ENCODE measurements around the gene PIEZO1. TPM values are rescaled to one million over a fixed set of nuclear protein-coding genes. Genes with fewer than 3 reads are reported as not detected.
"Not testable (repeated sequence)": the region's sequence is repeated elsewhere in the genome, so short reads cannot be mapped to it uniquely, and the experiment has no call there.

PIEZO1 gene
- total RNA-seq, 1 experiment from 2014 or later: 181 TPM

DNA sequence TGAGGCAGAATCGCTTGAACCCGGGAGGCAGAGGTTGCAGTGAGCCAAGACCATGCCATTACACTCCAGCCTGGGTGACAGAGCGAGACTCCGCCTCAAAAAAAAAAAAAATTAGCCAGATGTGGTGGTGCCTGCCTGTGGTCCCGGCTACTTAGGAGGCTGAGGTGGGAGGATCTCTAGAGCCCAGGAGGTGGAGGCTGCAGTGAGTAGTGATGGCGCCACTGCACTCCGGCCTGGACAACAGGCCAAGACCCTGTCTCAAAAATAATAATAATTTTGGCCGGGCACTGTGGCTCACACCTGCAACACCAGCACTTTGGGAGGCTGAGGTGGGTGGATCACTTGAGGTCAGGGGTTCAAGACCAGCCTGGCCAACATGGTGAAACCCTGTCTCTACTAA lies 3.7 kb upstream of the PIEZO1 start:
- H3K27ac ChIP-seq; H3K4me3 ChIP-seq; H3K27me3 ChIP-seq (replicated peaks); H3K9me3 ChIP-seq (replicated peaks); DNase-seq (ENCODE audit: low read depth in 1 of 2, low spot score in 2 of 2): not testable (repeated sequence)
- H3K36me3 ChIP-seq: peaks cover 15% of the 10 kb centered on the region
- H3K4me1 ChIP-seq (replicated peaks): peaks cover 57% of the 10 kb centered on the region

DNA sequence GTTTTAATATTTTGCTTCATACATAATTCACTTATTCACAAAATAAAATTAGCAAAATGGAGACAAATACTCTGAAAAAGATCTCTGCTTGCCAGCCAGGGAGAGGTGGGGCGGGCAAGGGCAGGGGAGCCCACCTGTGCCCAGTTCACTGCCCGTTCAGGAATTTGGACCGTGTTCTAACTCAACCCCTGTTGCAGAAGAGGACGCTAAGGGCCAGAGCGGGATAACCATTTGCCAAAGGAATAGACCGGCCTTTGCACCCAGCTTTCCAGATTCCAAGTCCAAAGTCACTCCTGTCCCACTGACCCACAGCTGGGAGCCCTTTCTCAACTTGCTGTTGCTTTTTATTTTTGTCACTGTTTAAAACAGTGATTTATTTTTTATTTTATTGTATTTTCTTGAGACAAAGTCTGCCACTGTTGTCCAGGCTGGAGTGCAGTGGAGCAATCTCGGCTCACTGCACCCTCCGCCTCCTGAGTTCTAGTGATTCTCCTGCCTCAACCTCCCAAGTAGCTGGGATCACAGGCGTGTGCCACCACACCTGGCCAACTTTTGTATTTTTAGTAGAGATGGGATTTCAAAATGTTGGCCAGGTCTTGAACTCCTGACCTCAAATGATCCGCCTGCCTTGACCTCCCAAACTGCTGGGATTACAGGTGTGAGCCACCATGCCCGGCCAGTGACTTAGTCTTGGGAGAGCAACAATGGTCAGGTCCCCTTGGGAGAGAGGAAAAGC lies 2.7 kb upstream of the PIEZO1 start:
- H3K27me3 ChIP-seq (replicated peaks): no peaks in the 10 kb centered on the region
- H3K4me1 ChIP-seq (replicated peaks): peaks cover 58% of the 10 kb centered on the region
- no peak for DNase-seq (ENCODE audit: low read depth in 1 of 2, low spot score in 2 of 2)

GRCh38 chr16:88784856-88785105 lies 239 bp downstream of the PIEZO1 start:
- Histone ChIP-seq H3K36me3 (peaks cover 49% of the 10 kb centered on the region), H3K4me3 (peak overlapping the region; percentile 99), H3K9me3 (replicated peaks) (no peaks in the 10 kb centered on the region), H3K27ac (peak overlapping the region; percentile 99), H3K4me1 (replicated peaks) (peaks cover 60% of the 10 kb centered on the region), H3K27me3 (replicated peaks) (no peaks in the 10 kb centered on the region)
- no peak for DNase-seq (ENCODE audit: low read depth in 1 of 2, low spot score in 2 of 2)

More for the DNA sequence above, 2.7 kb upstream of the PIEZO1 start:
- Histone ChIP-seq H3K36me3 (peaks cover 20% of the 10 kb centered on the region), H3K9me3 (replicated peaks) (no peaks in the 10 kb centered on the region), H3K27ac (no peak overlapping the region), H3K4me3 (no peak overlapping the region)

DNA sequence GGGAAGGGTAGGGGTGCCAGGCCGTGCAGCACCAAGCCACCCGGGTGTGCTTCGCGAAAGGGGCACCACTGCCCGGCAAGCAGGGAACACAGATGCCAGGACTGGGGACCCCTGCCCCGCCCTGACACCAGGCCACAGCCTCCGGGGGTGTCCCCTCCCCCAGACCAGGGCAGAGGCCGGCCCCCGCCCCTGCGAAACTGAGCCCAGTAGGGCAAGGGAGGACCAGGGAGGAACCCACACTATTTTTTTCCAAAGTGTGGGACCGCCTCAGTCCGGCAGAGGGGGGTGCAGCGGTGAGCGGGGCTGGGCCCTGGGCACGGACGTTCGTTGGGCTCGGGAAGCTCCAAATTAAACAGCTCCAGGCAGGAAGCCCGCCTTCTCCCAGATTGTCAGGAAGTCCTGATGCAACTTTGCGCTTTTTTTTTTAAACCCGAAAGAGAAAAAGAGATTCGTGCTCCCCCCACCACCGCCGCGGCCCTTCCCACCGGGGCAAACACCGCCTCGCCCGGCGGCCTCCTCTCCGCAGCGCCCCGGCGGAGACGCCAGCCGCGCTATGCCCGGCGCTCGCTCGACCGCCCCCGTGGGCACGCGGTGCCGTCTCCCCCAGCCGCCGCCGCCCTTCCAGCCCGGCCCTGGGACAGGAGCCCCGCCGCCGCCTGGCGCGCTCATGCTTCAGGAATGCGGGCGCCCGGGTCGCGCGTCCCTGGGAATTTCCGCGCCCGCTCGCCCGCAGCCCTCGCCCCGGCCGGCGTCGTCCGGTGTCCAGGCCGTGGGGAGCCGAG lies 755 bp downstream of the PIEZO1 start:
- DNase-seq (ENCODE audit: low read depth in 1 of 2, low spot score in 2 of 2): peak; percentile 82 to 83

DNA sequence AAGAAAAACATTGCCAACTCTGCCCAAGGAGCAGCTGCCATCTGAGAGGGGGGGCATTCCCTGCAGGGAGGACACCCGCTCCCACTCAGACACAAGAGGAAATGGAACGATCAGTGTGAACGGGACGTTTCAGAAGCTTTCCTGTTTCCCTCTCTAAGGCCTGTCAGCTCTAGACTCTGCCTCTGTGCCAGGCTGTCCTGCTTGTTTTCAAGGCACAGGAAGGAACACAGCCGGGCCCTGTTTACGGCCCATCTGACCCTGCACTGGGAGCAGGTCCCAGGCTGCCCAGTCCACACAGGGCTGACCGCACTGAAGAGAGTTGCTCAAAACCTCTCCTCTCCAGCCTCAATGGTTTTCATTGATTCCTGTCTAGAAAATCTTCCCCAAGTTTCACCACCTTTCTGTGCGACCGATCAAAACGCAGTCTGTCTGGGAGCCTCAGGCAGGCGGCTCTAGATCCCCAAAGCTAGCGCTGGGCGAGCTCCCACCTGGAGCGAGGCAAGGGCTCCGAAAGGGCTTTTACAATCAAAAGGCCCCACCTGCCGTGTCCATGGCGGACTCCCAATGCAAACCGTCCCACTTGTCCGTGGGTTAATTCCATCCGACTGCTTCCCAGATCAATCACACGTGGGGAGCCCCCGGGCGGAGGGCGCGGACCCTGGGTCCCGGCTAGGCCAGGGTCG lies 1.5 kb downstream of the PIEZO1 start:
- peaks cover 59% of the 10 kb centered on the region for H3K36me3 ChIP-seq
- no peaks in the 10 kb centered on the region for H3K27me3 ChIP-seq (replicated peaks)
- DNase-seq (ENCODE audit: low read depth in 1 of 2, low spot score in 2 of 2): no peak
- peak overlapping the region; percentile 99 for H3K27ac ChIP-seq
- H3K4me3 ChIP-seq: peak overlapping the region; percentile 99
- no peaks in the 10 kb centered on the region for H3K9me3 ChIP-seq (replicated peaks)
- H3K4me1 ChIP-seq (replicated peaks): peaks cover 54% of the 10 kb centered on the region

More for the DNA sequence above, 755 bp downstream of the PIEZO1 start:
- H3K27me3 ChIP-seq (replicated peaks): no peaks in the 10 kb centered on the region
- peak overlapping the region; percentile 99 for H3K4me3 ChIP-seq
- peaks cover 54% of the 10 kb centered on the region for H3K36me3 ChIP-seq
- H3K4me1 ChIP-seq (replicated peaks): peaks cover 59% of the 10 kb centered on the region
- H3K27ac ChIP-seq: peak overlapping the region; percentile 99
- H3K9me3 ChIP-seq (replicated peaks): no peaks in the 10 kb centered on the region

DNA sequence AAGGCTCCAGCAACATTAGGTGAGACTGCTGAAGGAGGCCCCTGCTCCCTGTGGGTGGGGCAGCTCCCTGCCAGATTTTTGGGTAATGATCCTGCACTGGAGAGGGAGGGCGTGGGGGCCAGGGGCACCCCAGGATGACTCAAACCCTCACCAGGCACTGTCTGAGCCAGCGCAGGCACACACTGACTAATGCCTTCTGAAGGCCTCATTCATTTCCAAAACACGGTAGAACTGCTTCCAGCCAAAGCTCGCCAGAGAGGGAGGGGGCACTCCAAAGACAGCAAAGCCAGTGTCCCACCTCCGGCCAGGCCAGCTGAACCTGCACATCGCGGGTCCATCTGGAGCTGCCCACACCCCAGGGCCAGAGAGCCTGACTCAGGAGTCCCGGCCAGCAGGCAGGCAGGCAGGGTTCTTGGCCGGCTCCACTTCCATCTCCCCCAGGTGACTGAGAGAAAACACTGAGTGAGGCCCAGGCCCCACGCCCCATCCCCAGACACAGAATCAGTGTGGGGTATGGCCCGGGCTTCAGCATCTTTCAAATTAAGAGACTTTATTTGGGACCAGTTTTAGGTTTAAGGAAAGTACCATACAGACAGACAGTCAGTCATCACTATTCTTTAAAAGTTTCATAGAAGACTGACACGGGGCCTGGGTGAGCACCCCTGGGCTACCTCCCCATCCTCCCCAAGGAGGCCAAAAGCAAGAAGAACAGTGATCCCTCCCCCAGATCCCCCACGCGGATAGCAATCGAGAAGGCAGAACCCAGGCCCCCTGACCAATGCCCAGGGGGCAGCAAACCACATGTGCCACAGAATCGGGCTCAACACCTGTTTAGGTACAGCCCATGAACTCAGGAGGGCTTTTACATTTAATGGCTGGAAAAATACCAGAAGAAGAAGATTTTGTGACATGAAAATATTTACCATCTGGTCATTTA lies 2.3 kb downstream of the PIEZO1 start:
- Histone ChIP-seq H3K27me3 (replicated peaks) (no peaks in the 10 kb centered on the region), H3K4me3 (peak overlapping the region; percentile 99), H3K36me3 (peaks cover 64% of the 10 kb centered on the region), H3K9me3 (replicated peaks) (no peaks in the 10 kb centered on the region), H3K4me1 (replicated peaks) (peaks cover 54% of the 10 kb centered on the region), H3K27ac (no peak overlapping the region)
- peak; percentile 65 to 79 for DNase-seq (ENCODE audit: low read depth in 1 of 2, low spot score in 2 of 2)

GRCh38 chr16:88781140-88782077 lies 3.6 kb downstream of the PIEZO1 start:
- H3K9me3 ChIP-seq (replicated peaks): no peaks in the 10 kb centered on the region
- H3K27me3 ChIP-seq (replicated peaks): no peaks in the 10 kb centered on the region
- peaks cover 54% of the 10 kb centered on the region for H3K4me1 ChIP-seq (replicated peaks)
- no peak overlapping the region for H3K4me3 ChIP-seq
- DNase-seq (ENCODE audit: low read depth in 1 of 2, low spot score in 2 of 2): no peak
- peak overlapping the region; percentile 35; the same call in 1 of the 2 replicates for H3K27ac ChIP-seq
- H3K36me3 ChIP-seq: peaks cover 73% of the 10 kb centered on the region

DNA sequence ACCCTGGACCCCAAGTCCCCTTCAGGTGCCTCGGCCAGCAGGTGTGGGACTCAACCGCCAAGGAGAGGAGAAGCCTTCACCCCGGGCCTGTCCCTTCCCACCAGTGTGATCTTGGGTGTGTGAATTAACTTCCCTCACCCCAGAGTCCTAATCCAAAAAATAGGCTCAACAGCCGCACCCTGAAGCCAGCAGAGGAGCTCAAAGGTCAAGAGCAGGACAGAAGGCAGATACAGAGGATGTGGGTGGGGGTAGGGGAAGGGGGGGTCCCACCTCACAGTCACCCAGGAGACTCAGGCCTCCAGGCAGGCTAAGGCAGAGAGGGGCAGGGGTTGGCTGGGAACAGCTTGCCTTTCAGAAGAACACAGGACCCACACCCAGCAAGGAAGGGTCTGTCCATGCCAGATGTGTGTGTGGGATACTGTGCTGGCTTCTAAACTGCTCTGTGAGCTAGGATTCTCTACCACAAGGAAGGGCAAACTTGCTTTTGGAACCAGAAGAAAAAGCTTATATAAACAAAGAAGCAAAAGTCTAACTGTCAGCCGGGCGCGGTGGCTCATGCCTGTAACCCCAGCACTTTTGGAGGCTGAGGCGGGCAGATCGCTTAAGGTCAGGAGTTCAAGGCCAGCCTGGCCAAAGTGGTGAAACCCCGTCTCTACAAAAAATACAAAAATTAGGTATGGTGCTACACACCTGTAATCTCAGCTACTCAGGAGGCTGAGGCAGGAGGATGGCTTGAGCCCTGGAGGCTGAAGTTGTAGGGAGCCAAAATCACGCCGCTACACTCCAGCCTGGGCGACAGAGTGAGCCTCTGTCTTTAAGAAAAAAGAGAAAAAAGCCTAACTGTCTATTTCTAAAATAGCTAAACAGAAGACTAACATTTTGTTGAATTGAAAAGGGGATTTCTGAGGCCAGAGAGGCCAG lies 4.6 kb downstream of the PIEZO1 start:
- no peak overlapping the region for H3K4me3 ChIP-seq
- no peak for DNase-seq (ENCODE audit: low read depth in 1 of 2, low spot score in 2 of 2)
- no peaks in the 10 kb centered on the region for H3K9me3 ChIP-seq (replicated peaks)
- peaks cover 82% of the 10 kb centered on the region for H3K36me3 ChIP-seq
- no peaks in the 10 kb centered on the region for H3K27me3 ChIP-seq (replicated peaks)
- peaks cover 50% of the 10 kb centered on the region for H3K4me1 ChIP-seq (replicated peaks)
- H3K27ac ChIP-seq: peak overlapping the region; percentile 36

DNA sequence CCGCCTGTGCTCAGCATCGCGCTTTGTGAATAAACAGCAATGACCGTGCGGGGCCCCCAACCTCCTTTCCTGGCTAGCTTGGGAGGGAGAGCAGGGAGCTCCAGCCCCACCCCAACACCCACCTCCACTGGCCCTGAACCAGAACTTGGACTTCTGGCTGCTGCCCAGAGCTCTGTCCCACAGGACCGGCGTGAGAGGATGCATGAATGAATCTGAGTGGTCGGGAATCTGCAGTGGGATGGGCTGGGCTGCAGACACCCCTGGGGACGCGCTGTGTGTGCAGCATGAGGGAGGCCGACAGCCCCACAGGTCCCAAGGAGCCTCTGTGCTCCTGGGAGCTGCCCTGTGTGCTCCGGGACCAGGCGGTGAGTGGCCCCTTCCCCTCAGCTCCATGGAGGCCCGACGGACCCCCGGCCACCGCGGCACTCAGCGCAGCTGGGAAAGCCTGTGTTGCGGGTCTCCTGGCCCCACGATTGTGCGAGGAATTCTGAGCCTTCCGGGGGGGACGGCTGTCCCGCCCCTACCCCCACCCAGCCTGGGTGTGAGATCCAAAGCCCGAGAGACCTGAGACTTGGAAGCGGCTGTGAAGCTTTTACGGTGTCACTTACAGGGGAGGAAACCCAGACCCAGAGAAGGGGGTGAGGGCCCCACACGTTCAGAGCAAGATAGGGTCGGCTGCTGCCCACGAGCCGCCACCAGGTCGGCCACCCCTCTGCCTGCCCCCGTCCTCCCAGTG lies 5.4 kb downstream of the PIEZO1 start:
- no peak for DNase-seq (ENCODE audit: low read depth in 1 of 2, low spot score in 2 of 2)
- no peaks in the 10 kb centered on the region for H3K27me3 ChIP-seq (replicated peaks)
- H3K4me1 ChIP-seq (replicated peaks): peaks cover 56% of the 10 kb centered on the region
- no peaks in the 10 kb centered on the region for H3K9me3 ChIP-seq (replicated peaks)
- H3K36me3 ChIP-seq: peaks cover 84% of the 10 kb centered on the region
- peak overlapping the region; percentile 36; the same call in 1 of the 2 replicates for H3K27ac ChIP-seq
- no peak overlapping the region for H3K4me3 ChIP-seq

DNA sequence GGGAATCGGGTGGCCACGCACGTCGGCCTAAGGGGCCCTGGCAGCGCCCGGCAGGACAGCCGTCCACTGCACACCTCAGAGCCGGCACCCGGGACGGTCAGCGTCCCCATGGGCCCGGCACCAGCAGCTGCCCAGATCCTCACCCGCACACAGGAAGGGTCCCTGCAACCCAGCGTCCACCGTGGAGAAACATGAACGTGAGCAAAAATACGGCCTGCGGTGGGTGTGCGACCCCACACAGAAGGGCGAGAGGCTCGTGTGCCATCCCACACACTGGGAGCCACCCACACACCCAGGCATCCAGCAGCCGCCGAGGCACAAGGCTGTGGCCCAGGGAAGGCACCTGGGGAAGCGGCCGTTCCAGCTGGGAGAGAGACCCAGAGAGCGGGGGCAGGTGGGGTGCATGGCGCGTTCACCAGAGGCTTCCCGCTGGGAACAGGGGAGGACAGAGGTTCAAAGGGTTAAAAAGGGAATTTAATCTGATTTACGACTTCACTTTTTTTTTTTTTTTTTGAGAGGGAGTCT lies 6.4 kb downstream of the PIEZO1 start:
- Histone ChIP-seq H3K4me3 (no peak overlapping the region), H3K27me3 (replicated peaks) (no peaks in the 10 kb centered on the region), H3K36me3 (peaks cover 76% of the 10 kb centered on the region), H3K27ac (no peak overlapping the region), H3K4me1 (replicated peaks) (peaks cover 61% of the 10 kb centered on the region), H3K9me3 (replicated peaks) (no peaks in the 10 kb centered on the region)
- DNase-seq (ENCODE audit: low read depth in 1 of 2, low spot score in 2 of 2): no peak

DNA sequence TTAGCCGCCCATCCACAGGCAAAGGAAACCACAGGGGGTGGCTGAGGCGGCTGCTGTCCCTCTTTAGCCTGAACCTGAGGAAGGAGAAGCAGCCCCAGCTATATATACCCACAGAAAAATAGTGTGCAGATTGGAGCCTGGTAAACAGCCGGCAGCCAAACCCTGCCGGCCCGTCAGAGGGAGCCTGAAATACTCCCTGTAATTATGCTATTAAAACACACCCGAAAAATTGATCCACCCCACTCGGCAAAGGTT lies 6.8 kb downstream of the PIEZO1 start:
- Histone ChIP-seq H3K27me3 (replicated peaks) (no peaks in the 10 kb centered on the region), H3K36me3 (peaks cover 73% of the 10 kb centered on the region), H3K4me3 (no peak overlapping the region), H3K27ac (no peak overlapping the region), H3K9me3 (replicated peaks) (no peaks in the 10 kb centered on the region), H3K4me1 (replicated peaks) (peaks cover 61% of the 10 kb centered on the region)
- no peak for DNase-seq (ENCODE audit: low read depth in 1 of 2, low spot score in 2 of 2)

All from SJSA1 (cell line).